GM12878 (cell line): ENCODE results near the gene FHIP1A. TPM values are rescaled to one million over a fixed set of nuclear protein-coding genes. Genes with fewer than 3 reads are reported as not detected.

ENCODE experiments used
- ATAC-seq: fragments of 200-7000 bp; cut with Tn5 transposase; 3 replicates; pipeline ENCODE4 v1.9.1; 2020; ENCODE audit warnings: mild to moderate bottlenecking, moderate library complexity
- BruUV-seq: library from RNA; stranded (reverse); fragments of 400-500 nt; replicated peaks from 2 replicates; lab custom pipeline; 2021; lab: Mats Ljungman, UMichigan
- CTCF ChIA-PET: fragments of 300-600 bp; sonication (Branson Sonifier 250); formaldehyde crosslinking; extraction: SDS; loops from one replicate; lab custom pipeline; 2021; ENCODE audit warnings: inconsistent platforms; lab: Yijun Ruan, JAX
- POLR2A ChIA-PET: fragments of 350-600 bp; formaldehyde crosslinking; extraction: SDS; loops from one replicate; lab custom pipeline; 2021; ENCODE audit warnings: inconsistent platforms; lab: Charles Lee
- RAD21 ChIA-PET: fragments of 300-600 bp; sonication (Branson Sonifier 250); formaldehyde crosslinking; loops from one replicate; lab custom pipeline; 2023; ENCODE audit warnings: antibody characterized with exemption; ENCODE audit not compliant: unreplicated experiment; lab: Charles Lee
- SMC1A ChIA-PET: fragments of 300-600 bp; sonication (Branson Sonifier 250); formaldehyde crosslinking; loops from one replicate; lab custom pipeline; 2023; ENCODE audit not compliant: unreplicated experiment, uncharacterized antibody; lab: Charles Lee
- DNase-seq: peaks from one replicate; pipeline ENCODE4 v3.0.0-alpha.2; 2011; ENCODE audit warnings: low read depth, low spot score
- FAIRE-seq: peaks from 3 replicates; lab custom pipeline; 2011; peaks lifted over from hg19 to GRCh38; lab: Jason Lieb, UNC
- H2AFZ ChIP-seq: 2 replicates; pipeline ENCODE4 v1.6.0; 2011; ENCODE audit warnings: low read depth, low read length, control low read depth; ENCODE audit not compliant: control insufficient read depth
- H3K27ac ChIP-seq: 2 replicates; pipeline ENCODE4 v1.5.1; 2011; ENCODE audit warnings: control low read depth; ENCODE audit not compliant: control insufficient read depth, insufficient read depth
- H3K27me3 ChIP-seq, 2 experiments: replicated peaks in 1 of 2; 2 replicates each; pipeline versions ENCODE4 v1.6.0 to v1.6.1; 2011; ENCODE audit warnings: low read length in 1 of 2; ENCODE audit not compliant: control insufficient read depth in 2 of 2, insufficient read depth in 2 of 2
- H3K36me3 ChIP-seq, 2 experiments: 2 replicates each; pipeline ENCODE4 v1.5.1; 2011; ENCODE audit warnings: low read length in 1 of 2; ENCODE audit not compliant: control insufficient read depth in 2 of 2, insufficient read depth in 2 of 2
- H3K4me1 ChIP-seq: 2 replicates; pipeline ENCODE4 v1.6.1; 2011; ENCODE audit warnings: mild to moderate bottlenecking, low read length, moderate library complexity, mixed read lengths; ENCODE audit not compliant: control insufficient read depth, insufficient read depth
- H3K4me2 ChIP-seq: 2 replicates; pipeline ENCODE4 v1.6.0; 2011; ENCODE audit warnings: control low read depth; ENCODE audit not compliant: control insufficient read depth, insufficient read depth
- H3K4me3 ChIP-seq: fragments of 200-600 bp; sonication (generic); 2 replicates; pipeline ENCODE4 v1.5.1; 2016
- H3K79me2 ChIP-seq: 2 replicates; pipeline ENCODE4 v1.6.0; 2011; ENCODE audit warnings: low read length; ENCODE audit not compliant: control insufficient read depth, insufficient read depth
- H3K9ac ChIP-seq: 2 replicates; pipeline ENCODE4 v1.8.0; 2011; ENCODE audit warnings: low read length, control low read depth, mixed read lengths; ENCODE audit not compliant: control insufficient read depth, insufficient read depth
- H3K9me3 ChIP-seq: replicated peaks from 3 replicates; pipeline ENCODE4 v1.5.1; 2011; ENCODE audit warnings: mild to moderate bottlenecking, low read length; ENCODE audit not compliant: control insufficient read depth, insufficient read depth
- H4K20me1 ChIP-seq: 2 replicates; pipeline ENCODE4 v1.6.0; 2011; ENCODE audit not compliant: control insufficient read depth, insufficient read depth
- ASH2L ChIP-seq: fragments of 300-600, 200-600 bp; sonication (generic); IDR thresholded peaks from 2 replicates; pipeline ENCODE4 v1.6.1; 2017; ENCODE audit warnings: low read depth, mild to moderate bottlenecking, borderline replicate concordance
- ATF2 ChIP-seq: IDR thresholded peaks from 2 replicates; pipeline ENCODE4 v1.6.1; 2012; ENCODE audit warnings: low read length, inconsistent platforms
- BACH1 ChIP-seq: fragments of 450-650 bp; IDR thresholded peaks from 2 replicates; pipeline ENCODE4 v1.6.1; 2017; ENCODE audit warnings: mild to moderate bottlenecking, borderline replicate concordance
- CBFB ChIP-seq: IDR thresholded peaks from 2 replicates; pipeline ENCODE4 v1.6.1; 2016; ENCODE audit warnings: antibody characterized with exemption, low read depth
- CBX3 ChIP-seq: fragments of 200-600 bp; sonication (generic); IDR thresholded peaks from 2 replicates; pipeline ENCODE4 v1.6.1; 2016; ENCODE audit warnings: low read depth, borderline replicate concordance
- CHD1 ChIP-seq: IDR thresholded peaks from 2 replicates; pipeline ENCODE4 v1.6.1; 2012; ENCODE audit warnings: low read depth, low read length, improper control_type of control experiment
- DPF2 ChIP-seq: fragments of 450-650 bp; IDR thresholded peaks from 2 replicates; pipeline ENCODE4 v1.6.1; 2017; ENCODE audit warnings: mild to moderate bottlenecking
- GATAD2B ChIP-seq: fragments of 450-650 bp; conservative IDR thresholded peaks from 2 replicates; pipeline ENCODE4 v1.6.1; 2017; ENCODE audit warnings: low read depth, mild to moderate bottlenecking, moderate library complexity
- JUND ChIP-seq: IDR thresholded peaks from 2 replicates; pipeline ENCODE4 v1.6.1; 2012; ENCODE audit warnings: low read depth, mild to moderate bottlenecking, low read length, improper control_type of control experiment, moderate library complexity
- KAT2A ChIP-seq: conservative IDR thresholded peaks from 2 replicates; pipeline ENCODE4 v1.6.1; 2011; ENCODE audit warnings: low read depth, low read length; ENCODE audit not compliant: control insufficient read depth
- MYB ChIP-seq: fragments of 150-350 bp; IDR thresholded peaks from 2 replicates; pipeline ENCODE4 v1.6.1; 2014; ENCODE audit warnings: mild to moderate bottlenecking, low read depth, low read length, borderline replicate concordance
- NFIC ChIP-seq: IDR thresholded peaks from 2 replicates; pipeline ENCODE4 v1.6.1; 2012; ENCODE audit warnings: low read depth, mild to moderate bottlenecking, inconsistent platforms, low read length, moderate library complexity
- PAX8 ChIP-seq: fragments of 450-650 bp; IDR thresholded peaks from 2 replicates; pipeline ENCODE4 v1.6.1; 2017; ENCODE audit warnings: mild to moderate bottlenecking, moderate library complexity
- REST ChIP-seq: IDR thresholded peaks from 2 replicates; pipeline ENCODE4 v1.6.1; 2012; ENCODE audit warnings: mild to moderate bottlenecking, low read depth, low read length
- SMARCA5 ChIP-seq: fragments of 450-650 bp; IDR thresholded peaks from 2 replicates; pipeline ENCODE4 v1.6.1; 2017; ENCODE audit warnings: mild to moderate bottlenecking
- SUZ12 ChIP-seq: fragments of 200-600 bp; sonication (generic); IDR thresholded peaks from one replicate; pipeline ENCODE4 v1.6.1; 2018; ENCODE audit warnings: antibody characterized with exemption, mild to moderate bottlenecking; ENCODE audit not compliant: unreplicated experiment
- ZBTB33 ChIP-seq: fragments of 450-650 bp; IDR thresholded peaks from 2 replicates; pipeline ENCODE4 v1.6.1; 2017; ENCODE audit warnings: mild to moderate bottlenecking
- ZNF217 ChIP-seq: fragments of 450-650 bp; IDR thresholded peaks from 2 replicates; pipeline ENCODE4 v1.6.1; 2017; ENCODE audit warnings: antibody characterized with exemption, mild to moderate bottlenecking
- in situ Hi-C: fragments of 300-500 bp; cut with MboI; formaldehyde crosslinking; loops from 9 replicates; pipeline ENCODE4 v1.14.3; 2018; ENCODE audit warnings: mixed read lengths
- intact Hi-C: fragments of 100-400 bp; cut with micrococcal nuclease; formaldehyde crosslinking; loops from one replicate; pipeline ENCODE4 v1.14.2; 2022; ENCODE audit not compliant: unreplicated experiment
- polyA plus RNA-seq, 11 experiments: library from polyadenylated mRNA; depleted of rRNA in 4 of 11; unstranded in 6 of 11; stranded (reverse) in 5 of 11; fragments of >200 nt; fragmentation: Nextera tagmentation in 4 of 11; fragmentation: Illumina TruSeq in 1 of 11; extraction: Ambion mirVana in 4 of 11; extraction: Trizol in 1 of 11; gene quantifications; 1 replicate in 1 of 11; 2 replicates in 10 of 11; pipeline versions ENCODE4 v1.2.1 to v1.2.3, GENCODE V29; 2011 to 2016; ENCODE audit warnings: inconsistent platforms in 2 of 11, missing spikeins in 2 of 11, low read depth in 1 of 11
- total RNA-seq, 4 experiments: library from RNA; depleted of rRNA in 3 of 4; stranded (reverse); fragments of >200 nt in 3 of 4; fragmentation: Illumina TruSeq in 1 of 4; extraction: Trizol in 1 of 4; gene quantifications; 2 replicates each; pipeline versions ENCODE4 v1.2.1 to v1.2.3, GENCODE V29; 2013 to 2021

Gene FHIP1A
- total and polyA plus RNA-seq, 10 of the 15 experiments (the other 5 are each of a cell fraction or from before 2014, with no cell fraction given) = 0.02 to 5.5 (median 0.13) TPM; not detected in 1

- BruUV-seq = no TSS peak
- no peaks in the 10 kb centered on the region for H3K36me3 ChIP-seq
- no peaks in the 10 kb centered on the region for H3K9me3 ChIP-seq
- ATAC-seq = no peak
- no peaks in the 10 kb centered on the region for H3K79me2 ChIP-seq
- no peak overlapping the region for H3K4me2 ChIP-seq
- ChIA-PET POLR2A (no interaction called here), CTCF (no interaction called here), SMC1A (no interaction called here), RAD21 (no interaction called here)
- H3K27me3 ChIP-seq = no peaks in the 10 kb centered on the region
- TF ChIP-seq NFIC (no peak), GATAD2B (no peak), BACH1 (no peak), PAX8 (no peak), CBX3 (no peak), ATF2 (no peak), SMARCA5 (no peak), ZBTB33 (no peak), CBFB (no peak), JUND (no peak), REST (no peak), ZNF217 (no peak), SUZ12 (no peak), KAT2A (no peak), ASH2L (no peak), CHD1 (no peak), DPF2 (no peak), MYB (no peak)
- no peak for DNase-seq
- H4K20me1 ChIP-seq = no peaks in the 10 kb centered on the region
- FAIRE-seq = no peak
- intact Hi-C loops (no loop called here), in situ Hi-C loops (no loop called here)
- no peak overlapping the region for H2AFZ ChIP-seq
- H3K27ac ChIP-seq = no peak overlapping the region
- H3K9ac ChIP-seq = no peak overlapping the region
- H3K4me1 ChIP-seq = no peaks in the 10 kb centered on the region
- H3K4me3 ChIP-seq = no peak overlapping the region
Measured at GRCh38 chr4:151395873-151396272, 13.1 kb upstream of the FHIP1A start.
